GM21423 (cell line): Measurements from ENCODE around the gene C22orf23.
A peak's percentile ranks its signal among the peaks of the same experiment; 100 is the strongest.
"Not testable (repeated sequence)": the region's sequence is repeated elsewhere in the genome, so short reads cannot be mapped to it uniquely, and the experiment has no call there.

Experiments
- ATAC-seq: cut with Tn5 transposase; IDR thresholded peaks from one replicate; pipeline ENCODE4 v1.9.1; 2021; ENCODE audit warnings: mild to moderate bottlenecking, moderate library complexity; ENCODE audit not compliant: unreplicated experiment

The C22orf23 gene

GRCh38 chr22:37957232-37957631 is 3.8 kb upstream of the C22orf23 start:
- no peak for ATAC-seq

DNA sequence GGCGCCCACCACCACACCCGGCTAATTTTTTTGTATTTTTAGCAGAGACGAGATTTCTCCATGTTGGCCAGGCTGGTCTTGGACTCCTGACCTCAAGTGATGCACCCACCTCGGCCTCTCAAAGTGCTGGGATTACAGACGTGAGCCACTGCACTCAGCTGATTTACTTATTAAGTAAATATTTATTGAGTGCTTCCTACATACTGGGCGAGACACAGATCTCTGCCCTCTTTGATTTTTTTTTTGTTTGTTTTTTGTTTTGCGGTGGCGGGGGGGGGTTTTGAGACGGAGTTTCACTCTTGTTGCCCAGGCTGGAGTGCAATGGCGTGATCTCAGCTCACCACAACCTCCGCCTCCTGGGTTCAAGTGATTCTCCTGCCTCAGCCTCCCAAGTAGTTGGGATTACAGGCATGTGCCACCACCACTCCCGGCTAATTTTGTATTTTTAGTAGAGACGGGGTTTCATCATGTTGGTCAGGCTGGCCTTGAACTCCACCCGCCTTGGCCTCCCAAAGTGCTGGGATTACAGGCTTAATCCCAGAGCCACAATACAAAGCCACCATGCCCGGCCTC is 2.5 kb upstream of the C22orf23 start:
- ATAC-seq, result not testable (repeated sequence)

- ATAC-seq, result no peak
Observed at GRCh38 chr22:37954686-37955085, 1.3 kb upstream of the C22orf23 start.

DNA sequence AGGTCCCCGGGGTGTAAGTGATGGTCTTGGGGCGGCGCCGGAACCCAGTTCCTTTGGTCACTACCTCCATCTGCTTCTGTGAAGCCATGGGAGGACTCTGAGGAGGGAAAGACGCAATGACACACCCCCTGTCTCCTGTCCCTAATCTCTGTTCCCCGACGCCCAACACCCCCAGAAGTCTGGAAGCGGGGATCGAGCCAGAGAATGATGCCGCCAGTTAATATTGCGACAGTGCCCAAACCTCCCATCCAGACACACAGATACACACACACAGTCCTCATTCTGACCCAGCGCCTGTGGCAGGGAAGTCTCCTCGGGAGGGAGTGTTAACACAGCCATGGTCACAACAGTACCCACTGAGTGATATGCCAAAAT is 352 bp downstream of the C22orf23 start:
- no peak for ATAC-seq

DNA sequence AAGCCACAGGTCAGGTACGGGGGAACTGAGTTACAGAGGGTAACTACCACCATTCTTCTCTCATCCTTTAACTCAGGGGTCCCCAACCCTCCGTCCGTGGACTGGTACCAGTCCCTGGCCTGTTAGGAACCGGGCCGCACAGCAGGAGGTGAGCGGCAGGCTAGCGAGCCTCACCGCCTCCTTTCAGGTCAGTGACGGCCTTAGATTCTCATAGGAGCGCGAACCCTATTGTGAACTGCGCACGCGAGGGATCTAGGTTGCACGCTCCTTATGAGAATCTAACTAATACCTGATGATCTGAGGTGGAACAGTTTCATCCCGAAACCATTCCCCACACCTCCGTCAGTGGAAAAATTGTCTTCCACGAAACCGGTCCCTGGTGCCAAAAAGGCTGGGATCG is 772 bp downstream of the C22orf23 start:
- not testable (repeated sequence) for ATAC-seq

DNA sequence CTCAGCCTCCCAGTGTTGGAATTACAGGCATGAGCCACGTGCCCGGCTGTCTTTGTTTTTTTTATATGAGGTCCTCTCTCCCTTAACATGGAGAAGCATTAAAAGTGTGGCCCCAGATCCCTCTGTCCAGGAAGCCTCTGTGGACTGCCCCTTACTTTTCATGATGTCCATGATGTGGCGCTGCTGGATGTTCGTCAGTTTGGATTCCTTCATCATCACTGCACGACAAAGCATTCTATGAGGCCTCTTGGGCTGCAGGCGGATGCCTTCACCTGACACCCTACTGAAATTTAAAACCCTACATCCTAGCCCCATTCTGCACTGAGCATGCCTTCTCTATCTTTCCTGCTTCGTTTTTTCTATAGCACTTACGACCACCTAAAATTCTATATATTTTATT is 2.1 kb downstream of the C22orf23 start:
- ATAC-seq, result no peak

DNA sequence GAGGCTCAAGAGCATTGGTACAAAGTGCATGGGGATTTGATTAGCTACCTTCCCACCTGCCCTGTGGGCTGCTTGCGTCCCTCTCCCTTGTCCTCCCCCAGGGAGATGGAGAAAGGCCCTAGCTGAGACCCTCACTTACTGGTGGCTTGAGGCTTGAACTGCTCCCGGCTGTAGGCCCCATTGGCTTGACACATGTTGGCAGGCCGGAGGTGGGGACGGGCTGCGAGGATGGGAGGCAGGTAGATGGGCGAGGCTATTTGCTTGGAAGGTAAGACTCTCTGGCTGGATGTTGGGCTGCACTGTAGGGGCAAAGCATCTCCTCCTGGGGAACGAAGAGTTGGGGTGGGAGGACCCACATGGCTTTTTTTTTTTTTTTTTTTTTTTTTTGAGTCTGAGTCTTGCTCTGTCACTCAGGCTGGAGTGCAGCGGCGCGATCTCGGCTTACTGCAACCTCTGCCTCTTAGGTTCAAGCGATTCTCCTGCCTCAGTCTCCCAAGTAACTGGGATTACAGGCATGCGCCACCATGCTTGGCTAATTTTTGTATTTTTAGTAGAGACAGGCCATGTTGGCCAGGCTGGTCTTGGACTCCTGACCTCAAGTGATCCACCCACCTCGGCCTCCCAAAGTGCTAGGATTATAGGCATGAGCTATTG is 6.1 kb downstream of the C22orf23 start:
- not testable (repeated sequence) for ATAC-seq

GRCh38 chr22:37944423-37944822 is 9.0 kb downstream of the C22orf23 start:
- not testable (repeated sequence) for ATAC-seq

- no peak for ATAC-seq
Observed at GRCh38 chr22:37943825-37944198, 9.6 kb downstream of the C22orf23 start.

GRCh38 chr22:37943136-37943824 is 10.1 kb downstream of the C22orf23 start:
- ATAC-seq, result no peak

- no peak for ATAC-seq
Observed at GRCh38 chr22:37942133-37942532, 11.3 kb downstream of the C22orf23 start.

DNA sequence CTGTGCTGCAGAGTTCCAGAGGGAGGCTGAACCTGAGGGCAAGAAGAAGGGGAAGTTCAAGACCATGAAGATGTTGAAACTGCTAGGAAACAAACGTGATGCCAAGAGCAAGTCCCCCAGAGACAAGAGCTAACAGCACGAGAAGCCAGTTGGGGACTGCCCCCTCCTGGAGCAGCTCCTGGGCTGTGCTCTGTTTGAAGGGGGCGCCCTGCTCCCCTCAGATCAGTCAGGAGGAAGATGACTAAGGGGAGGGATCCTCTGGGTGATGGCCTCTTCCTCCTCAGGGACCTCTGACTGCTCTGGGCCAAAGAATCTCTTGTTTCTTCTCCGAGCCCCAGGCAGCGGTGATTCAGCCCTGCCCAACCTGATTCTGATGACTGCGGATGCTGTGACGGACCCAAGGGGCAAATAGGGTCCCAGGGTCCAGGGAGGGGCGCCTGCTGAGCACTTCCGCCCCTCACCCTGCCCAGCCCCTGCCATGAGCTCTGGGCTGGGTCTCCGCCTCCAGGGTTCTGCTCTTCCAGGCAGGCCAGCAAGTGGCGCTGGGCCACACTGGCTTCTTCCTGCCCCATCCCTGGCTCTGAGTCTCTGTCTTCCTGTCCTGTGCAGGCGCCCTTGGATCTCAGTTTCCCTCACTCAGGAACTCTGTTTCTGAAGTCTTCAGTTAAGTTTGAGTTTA is 12.6 kb downstream of the C22orf23 start:
- ATAC-seq, result no peak

- peak; percentile 75 for ATAC-seq
Observed at GRCh38 chr22:37933711-37934376, 19.6 kb downstream of the C22orf23 start.

GRCh38 chr22:37932821-37933578 is 20.4 kb downstream of the C22orf23 start:
- no peak for ATAC-seq

GRCh38 chr22:37932401-37932800 is 21.0 kb downstream of the C22orf23 start:
- ATAC-seq, result no peak

- no peak for ATAC-seq
Observed at GRCh38 chr22:37931893-37932389, 21.5 kb downstream of the C22orf23 start.

- no peak for ATAC-seq
Observed at GRCh38 chr22:37930952-37931440, 22.4 kb downstream of the C22orf23 start.

- ATAC-seq, result no peak
Observed at GRCh38 chr22:37930270-37930951, 23.0 kb downstream of the C22orf23 start.

DNA sequence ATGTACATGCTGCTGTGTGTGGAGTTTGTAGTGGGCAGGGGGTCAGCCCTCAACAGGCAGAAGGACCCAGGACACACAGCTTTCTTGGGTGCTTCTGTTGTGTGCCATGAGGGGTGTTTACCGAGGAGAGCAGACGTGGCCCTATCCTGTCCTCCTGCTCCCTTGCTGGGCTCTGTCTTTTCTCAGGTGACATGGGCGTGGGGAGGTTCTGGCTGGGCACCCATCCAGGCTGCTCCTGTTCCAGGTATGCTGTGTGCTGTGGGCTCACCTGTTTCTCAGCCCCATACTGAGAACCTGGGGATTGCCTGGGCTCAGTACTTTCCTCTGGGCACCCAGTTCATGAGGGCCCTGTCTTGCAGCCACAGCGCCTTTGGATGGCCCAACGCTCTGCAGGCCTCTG is 24.0 kb downstream of the C22orf23 start:
- no peak for ATAC-seq

DNA sequence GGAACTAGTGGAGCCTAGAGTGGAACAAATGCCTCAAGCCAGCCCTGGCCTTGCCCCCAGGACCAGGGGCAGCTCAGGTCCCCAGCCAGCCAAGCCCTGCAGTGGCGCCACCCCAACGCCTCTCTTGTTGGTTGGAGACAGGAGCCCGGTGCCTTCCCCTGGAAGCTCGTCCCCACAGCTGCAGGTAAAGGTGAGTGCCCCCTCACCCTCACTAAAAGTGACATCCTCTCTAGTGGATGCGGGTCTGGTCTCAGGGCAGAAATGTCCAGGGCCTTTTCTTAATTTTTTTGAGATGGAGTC is 25.8 kb downstream of the C22orf23 start:
- ATAC-seq, result no peak
